Smooth muscle cell (in vitro differentiated cells): ENCODE measurements around the gene CHRNE. TPM values are rescaled to one million over a fixed set of nuclear protein-coding genes. Genes with fewer than 3 reads are reported as not detected.

Experiments used
- DNase-seq: peaks from one replicate; lab custom pipeline; 2025; ENCODE audit not compliant: unreplicated experiment; lab: John Stamatoyannopoulos, UW
- H2AFZ ChIP-seq: fragments of 200-600 bp; sonication (generic); 2 replicates; pipeline ENCODE4 v1.6.0; 2016; ENCODE audit warnings: antibody characterized with exemption, low read depth, mild to moderate bottlenecking
- H3F3A ChIP-seq: fragments of 200-600 bp; sonication (generic); 2 replicates; pipeline ENCODE4 v1.6.0; 2017; ENCODE audit warnings: antibody characterized with exemption, low read depth
- H3K27ac ChIP-seq: fragments of 200-600 bp; sonication (generic); 2 replicates; pipeline ENCODE4 v1.5.1; 2016; ENCODE audit warnings: low read depth, mild to moderate bottlenecking
- H3K27me3 ChIP-seq: fragments of 200-600 bp; sonication (generic); 2 replicates; pipeline ENCODE4 v1.6.1; 2016; ENCODE audit warnings: low read depth, mild to moderate bottlenecking
- H3K36me3 ChIP-seq: fragments of 200-600 bp; sonication (generic); 2 replicates; pipeline ENCODE4 v1.5.1; 2016; ENCODE audit warnings: low read depth
- H3K4me1 ChIP-seq: fragments of 200-600 bp; sonication (generic); 2 replicates; pipeline ENCODE4 v1.5.1; 2016; ENCODE audit warnings: low read depth
- H3K4me2 ChIP-seq: fragments of 200-600 bp; sonication (generic); 2 replicates; pipeline ENCODE4 v1.6.0; 2016; ENCODE audit warnings: mild to moderate bottlenecking
- H3K4me3 ChIP-seq: fragments of 200-600 bp; sonication (generic); 2 replicates; pipeline ENCODE4 v1.5.1; 2016; ENCODE audit warnings: mild to moderate bottlenecking
- H3K79me2 ChIP-seq: fragments of 200-600 bp; sonication (generic); 2 replicates; pipeline ENCODE4 v1.6.0; 2016; ENCODE audit warnings: low read depth, mild to moderate bottlenecking
- H3K9ac ChIP-seq: fragments of 200-600 bp; sonication (generic); 2 replicates; pipeline ENCODE4 v1.6.0; 2016; ENCODE audit warnings: low read depth
- H3K9me3 ChIP-seq: fragments of 200-600 bp; sonication (generic); replicated peaks from 2 replicates; pipeline ENCODE4 v1.5.1; 2016; ENCODE audit warnings: low read depth
- H4K20me1 ChIP-seq: fragments of 200-600 bp; sonication (generic); 2 replicates; pipeline ENCODE4 v1.6.0; 2016; ENCODE audit warnings: low read depth
- WGBS: methylation state at CpG from one replicate; pipeline ENCODE4 v1.1.7; 2016; ENCODE audit warnings: low lambda C conversion rate; 5-methylcytosine and 5-hydroxymethylcytosine counted together
- polyA plus RNA-seq: library from polyadenylated mRNA; unstranded; fragments of >200 nt; fragmentation: Nextera tagmentation; extraction: Ambion mirVana; gene quantifications from 2 replicates; pipeline ENCODE4 v1.2.1, GENCODE V29; 2016
- total RNA-seq: library from RNA; depleted of rRNA; stranded (reverse); fragments of >200 nt; gene quantifications from 2 replicates; pipeline ENCODE4 v1.2.3, GENCODE V29; 2014
- TF ChIP-seq, protein P1 (sequence below): fragments of 200-600 bp; sonication (generic); IDR thresholded peaks from 2 replicates; pipeline ENCODE4 v1.5.1; 2017; ENCODE audit warnings: borderline replicate concordance, mild to moderate bottlenecking, antibody characterized with exemption; ENCODE audit not compliant: insufficient read depth, poor library complexity, severe bottlenecking

CHRNE gene
- total RNA-seq, result 1.7 and 4.3 TPM in 2 replicates
- polyA plus RNA-seq, result 0.83 and 2.7 TPM in 2 replicates

- H3K36me3 ChIP-seq, result no peaks in the 10 kb centered on the region
- H3K79me2 ChIP-seq, result no peaks in the 10 kb centered on the region
- 45% methylated on average over 8 of the region's 10 CpGs for WGBS
- no peak within 1 kb of the TSS for H3K9ac ChIP-seq
- H4K20me1 ChIP-seq, result no peaks in the 10 kb centered on the region
- H3K27ac ChIP-seq, result no peak within 1 kb of the TSS
- H3K4me1 ChIP-seq, result no peaks in the 10 kb centered on the region
- H3K4me2 ChIP-seq, result no peak within 1 kb of the TSS
- H3K27me3 ChIP-seq, result no peaks in the 10 kb centered on the region
- DNase-seq, result no peak
- H2AFZ ChIP-seq, result no peak within 1 kb of the TSS
- TF ChIP-seq, protein P1, sequence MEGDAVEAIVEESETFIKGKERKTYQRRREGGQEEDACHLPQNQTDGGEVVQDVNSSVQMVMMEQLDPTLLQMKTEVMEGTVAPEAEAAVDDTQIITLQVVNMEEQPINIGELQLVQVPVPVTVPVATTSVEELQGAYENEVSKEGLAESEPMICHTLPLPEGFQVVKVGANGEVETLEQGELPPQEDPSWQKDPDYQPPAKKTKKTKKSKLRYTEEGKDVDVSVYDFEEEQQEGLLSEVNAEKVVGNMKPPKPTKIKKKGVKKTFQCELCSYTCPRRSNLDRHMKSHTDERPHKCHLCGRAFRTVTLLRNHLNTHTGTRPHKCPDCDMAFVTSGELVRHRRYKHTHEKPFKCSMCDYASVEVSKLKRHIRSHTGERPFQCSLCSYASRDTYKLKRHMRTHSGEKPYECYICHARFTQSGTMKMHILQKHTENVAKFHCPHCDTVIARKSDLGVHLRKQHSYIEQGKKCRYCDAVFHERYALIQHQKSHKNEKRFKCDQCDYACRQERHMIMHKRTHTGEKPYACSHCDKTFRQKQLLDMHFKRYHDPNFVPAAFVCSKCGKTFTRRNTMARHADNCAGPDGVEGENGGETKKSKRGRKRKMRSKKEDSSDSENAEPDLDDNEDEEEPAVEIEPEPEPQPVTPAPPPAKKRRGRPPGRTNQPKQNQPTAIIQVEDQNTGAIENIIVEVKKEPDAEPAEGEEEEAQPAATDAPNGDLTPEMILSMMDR, result peak; percentile 71
- H3K4me3 ChIP-seq, result no peak within 1 kb of the TSS
- H3K9me3 ChIP-seq, result no peaks in the 10 kb centered on the region
- H3F3A ChIP-seq, result peaks cover 8% of the 10 kb centered on the region
Measured at GRCh38 chr17:4903051-4903818, at the start of gene CHRNE. Gene CHRNE (minus strand): TSS chr17:4903098. CDS start chr17:4903063, 35 bp downstream.

- no peak overlapping the region for H3K4me3 ChIP-seq
- H3K27me3 ChIP-seq, result no peaks in the 10 kb centered on the region
- H3K79me2 ChIP-seq, result peaks cover 17% of the 10 kb centered on the region
- peaks cover 16% of the 10 kb centered on the region for H3F3A ChIP-seq
- no peaks in the 10 kb centered on the region for H3K36me3 ChIP-seq
- no peak overlapping the region for H3K4me2 ChIP-seq
- no peaks in the 10 kb centered on the region for H3K9me3 ChIP-seq
- TF ChIP-seq, protein P1, result no peak
- H3K9ac ChIP-seq, result no peak overlapping the region
- DNase-seq, result no peak
- H2AFZ ChIP-seq, result no peak overlapping the region
- peaks cover 12% of the 10 kb centered on the region for H4K20me1 ChIP-seq
- 70% methylated on average over 3 of the region's 3 CpGs for WGBS
- peaks cover 23% of the 10 kb centered on the region for H3K4me1 ChIP-seq
- no peak overlapping the region for H3K27ac ChIP-seq
Measured at GRCh38 chr17:4951486-4951885, 48.6 kb upstream of the CHRNE start.

- Histone ChIP-seq H3K79me2 (peaks cover 24% of the 10 kb centered on the region), H3K36me3 (no peaks in the 10 kb centered on the region), H3K27me3 (no peaks in the 10 kb centered on the region), H2AFZ (peak within 1 kb of the TSS; percentile 74), H3K4me2 (peak within 1 kb of the TSS; percentile 90), H3K9me3 (no peaks in the 10 kb centered on the region), H3K4me3 (peak within 1 kb of the TSS; percentile 96), H3K27ac (peak within 1 kb of the TSS; percentile 96), H3K4me1 (peaks cover 29% of the 10 kb centered on the region), H4K20me1 (peaks cover 20% of the 10 kb centered on the region), H3K9ac (peak within 1 kb of the TSS; percentile 72), H3F3A (peaks cover 22% of the 10 kb centered on the region)
- TF ChIP-seq, protein P1, result no peak
- WGBS, result 42% methylated on average over 6 of the region's 7 CpGs
- DNase-seq, result no peak
Measured at GRCh38 chr17:4950746-4951204, 47.9 kb upstream of the CHRNE start, which contains the start of gene ENO3. Gene ENO3 (plus strand): TSS chr17:4951119. CDS start chr17:4951830, 711 bp downstream.
